Measurements from ENCODE around the gene TMPRSS11E.
"Not testable (repeated sequence)": the region's sequence is repeated elsewhere in the genome, so short reads cannot be mapped to it uniquely, and the experiment has no call there.

- not testable (repeated sequence) for TF ChIP-seq POLR2AphosphoS5, POLR2A (IDR thresholded peaks at IDR 0.05)
Measured at GRCh38 chr4:68504836-68505235, 57.6 kb downstream of the TMPRSS11E start.
